IMR-90 (cell line): ENCODE measurements around the gene EGLN1. TPM values are rescaled to one million over a fixed set of nuclear protein-coding genes. Genes with fewer than 3 reads are reported as not detected.

Source experiments
- ATAC-seq: fragments of 200-7000 bp; cut with Tn5 transposase; 2 replicates; pipeline ENCODE4 v1.9.1; 2020; ENCODE audit warnings: low read depth, mild to moderate bottlenecking, moderate library complexity
- BruUV-seq: library from RNA; stranded (reverse); fragments of 400-500 nt; replicated peaks from 2 replicates; lab custom pipeline; 2021; lab: Mats Ljungman, UMichigan
- CTCF ChIA-PET: fragments of 300-600 bp; formaldehyde crosslinking; extraction: SDS; loops from one replicate; lab custom pipeline; 2021; ENCODE audit warnings: antibody characterized with exemption; lab: Yijun Ruan, JAX
- POLR2A ChIA-PET: fragments of 300-600 bp; sonication (Branson Sonifier 250); formaldehyde crosslinking; loops from one replicate; lab custom pipeline; 2022; ENCODE audit warnings: antibody characterized with exemption; ENCODE audit not compliant: unreplicated experiment; lab: Charles Lee
- DNase-seq: peaks from one replicate; pipeline ENCODE4 v3.0.0; 2013
- H2AFZ ChIP-seq: replicated peaks from 2 replicates; pipeline ENCODE3; 2013; ENCODE audit warnings: low read length, mild to moderate bottlenecking; ENCODE audit not compliant: poor library complexity
- H2AK5ac ChIP-seq: 2 replicates; pipeline ENCODE4 v1.6.1; 2013; ENCODE audit warnings: low read depth, low read length, inconsistent platforms
- H2AK9ac ChIP-seq: replicated peaks from 2 replicates; pipeline ENCODE3; 2013; ENCODE audit warnings: mild to moderate bottlenecking, low read depth, low read length, moderate library complexity; ENCODE audit not compliant: poor library complexity
- H2BK120ac ChIP-seq: 2 replicates; pipeline ENCODE4 v1.6.1; 2013; ENCODE audit warnings: low read depth, low read length, inconsistent platforms
- H2BK15ac ChIP-seq: 3 replicates; pipeline ENCODE4 v1.6.1; 2013; ENCODE audit warnings: low read depth, low read length, inconsistent platforms
- H2BK20ac ChIP-seq: 2 replicates; pipeline ENCODE4 v1.6.1; 2013; ENCODE audit warnings: low read depth, mild to moderate bottlenecking, inconsistent platforms, low read length, moderate library complexity
- H2BK5ac ChIP-seq: 2 replicates; pipeline ENCODE4 v1.6.1; 2013; ENCODE audit warnings: mild to moderate bottlenecking, low read depth, low read length, inconsistent platforms; ENCODE audit not compliant: poor library complexity, severe bottlenecking
- H3K14ac ChIP-seq: replicated peaks from 2 replicates; pipeline ENCODE4 v1.6.1; 2013; ENCODE audit warnings: low read depth, low read length, inconsistent platforms
- H3K18ac ChIP-seq: 2 replicates; pipeline ENCODE4 v1.6.1; 2013; ENCODE audit warnings: low read depth, low read length, control low read depth
- H3K23ac ChIP-seq: 2 replicates; pipeline ENCODE4 v1.6.1; 2013; ENCODE audit warnings: low read depth, low read length, inconsistent platforms
- H3K27ac ChIP-seq: 2 replicates; pipeline ENCODE4 v1.5.1; 2013; ENCODE audit warnings: mild to moderate bottlenecking, control low read depth, low read length; ENCODE audit not compliant: insufficient read depth
- H3K27me3 ChIP-seq: 2 replicates; pipeline ENCODE4 v1.6.1; 2013; ENCODE audit warnings: low read length; ENCODE audit not compliant: control insufficient read depth, insufficient read depth
- H3K36me3 ChIP-seq: 2 replicates; pipeline ENCODE4 v1.6.1; 2013; ENCODE audit warnings: low read length, mixed read lengths; ENCODE audit not compliant: control insufficient read depth, insufficient read depth
- H3K4ac ChIP-seq: 2 replicates; pipeline ENCODE4 v1.6.1; 2013; ENCODE audit warnings: low read depth, low read length, inconsistent platforms
- H3K4me1 ChIP-seq: 2 replicates; pipeline ENCODE4 v1.6.1; 2013; ENCODE audit warnings: low read length, mixed read lengths; ENCODE audit not compliant: control insufficient read depth, insufficient read depth
- H3K4me2 ChIP-seq: 2 replicates; pipeline ENCODE4 v1.6.1; 2013; ENCODE audit warnings: low read depth, mild to moderate bottlenecking, control low read depth, low read length, moderate library complexity
- H3K4me3 ChIP-seq: 2 replicates; pipeline ENCODE4 v1.5.1; 2013; ENCODE audit warnings: low read depth, mild to moderate bottlenecking, control low read depth, low read length, moderate library complexity; ENCODE audit not compliant: insufficient read depth
- H3K56ac ChIP-seq: 2 replicates; pipeline ENCODE4 v1.6.1; 2013; ENCODE audit warnings: low read length, inconsistent platforms; ENCODE audit not compliant: insufficient read depth; ENCODE audit errors: extremely low read depth
- H3K79me1 ChIP-seq, 2 experiments: 2 replicates each; pipeline ENCODE4 v1.6.1; 2013; ENCODE audit warnings: low read length in 2 of 2, inconsistent platforms in 1 of 2, low read depth in 1 of 2
- H3K9ac ChIP-seq: 2 replicates; pipeline ENCODE4 v1.6.1; 2013; ENCODE audit warnings: low read depth, low read length, control low read depth
- H3K9me1 ChIP-seq: 2 replicates; pipeline ENCODE4 v1.6.1; 2013; ENCODE audit warnings: low read length, inconsistent platforms; ENCODE audit not compliant: insufficient read depth
- H3K9me3 ChIP-seq: 2 replicates; pipeline ENCODE4 v1.6.1; 2013; ENCODE audit warnings: low read length; ENCODE audit not compliant: control insufficient read depth, insufficient read depth
- H4K20me1 ChIP-seq: 2 replicates; pipeline ENCODE4 v1.6.1; 2013; ENCODE audit warnings: low read length, inconsistent platforms; ENCODE audit not compliant: insufficient read depth
- H4K5ac ChIP-seq: 2 replicates; pipeline ENCODE4 v1.6.1; 2013; ENCODE audit warnings: mild to moderate bottlenecking, low read depth, low read length, control low read depth
- H4K8ac ChIP-seq, 2 experiments: 2 replicates each; pipeline ENCODE4 v1.6.1; 2013; ENCODE audit warnings: low read depth in 2 of 2, low read length in 2 of 2, control low read depth in 1 of 2, inconsistent platforms in 1 of 2
- H4K91ac ChIP-seq: 2 replicates; pipeline ENCODE4 v1.6.1; 2013; ENCODE audit warnings: low read depth, low read length, inconsistent platforms; ENCODE audit not compliant: insufficient read depth
- BHLHE40 ChIP-seq: fragments of 150-350 bp; IDR thresholded peaks from 2 replicates; pipeline ENCODE4 v1.6.1; 2016; ENCODE audit warnings: mild to moderate bottlenecking, low read depth, low read length
- CEBPB ChIP-seq: IDR thresholded peaks from 2 replicates; pipeline ENCODE4 v1.6.1; 2012; ENCODE audit warnings: low read depth, low read length, improper control_type of control experiment
- CHD1 ChIP-seq: IDR thresholded peaks from 2 replicates; pipeline ENCODE4 v1.6.1; 2012; ENCODE audit warnings: low read depth, low read length, improper control_type of control experiment
- FOS ChIP-seq: fragments of 150-350 bp; IDR thresholded peaks from 2 replicates; pipeline ENCODE4 v1.6.1; 2016; ENCODE audit warnings: low read depth, low read length
- MAFK ChIP-seq: IDR thresholded peaks from 2 replicates; pipeline ENCODE4 v1.6.1; 2012; ENCODE audit warnings: low read depth, low read length, improper control_type of control experiment
- MAZ ChIP-seq: IDR thresholded peaks from 2 replicates; pipeline ENCODE4 v1.6.1; 2012; ENCODE audit warnings: low read depth, mild to moderate bottlenecking, low read length, improper control_type of control experiment, moderate library complexity, borderline replicate concordance
- NFE2L2 ChIP-seq: fragments of 150-350 bp; IDR thresholded peaks from 2 replicates; pipeline ENCODE4 v1.6.1; 2016; ENCODE audit warnings: low read depth, mild to moderate bottlenecking, low read length
- POLR2A ChIP-seq: IDR thresholded peaks from 2 replicates; pipeline ENCODE4 v1.6.1; 2012; ENCODE audit warnings: mild to moderate bottlenecking, low read depth, low read length
- RAD21 ChIP-seq: IDR thresholded peaks from 2 replicates; pipeline ENCODE4 v1.6.1; 2012; ENCODE audit warnings: low read length, improper control_type of control experiment
- RCOR1 ChIP-seq: IDR thresholded peaks from 2 replicates; pipeline ENCODE4 v1.6.1; 2012; ENCODE audit warnings: mild to moderate bottlenecking, low read length, improper control_type of control experiment; ENCODE audit not compliant: insufficient replicate concordance
- RFX5 ChIP-seq: IDR thresholded peaks from 2 replicates; pipeline ENCODE4 v1.8.0; 2012; ENCODE audit warnings: low read depth, mild to moderate bottlenecking, low read length, moderate library complexity
- SMC3 ChIP-seq: fragments of 150-350 bp; IDR thresholded peaks from 2 replicates; pipeline ENCODE4 v1.6.1; 2016; ENCODE audit warnings: low read depth, mild to moderate bottlenecking, antibody characterized with exemption, low read length, moderate library complexity
- WGBS, 2 experiments: methylation state at CpG; one replicate each; pipeline versions ENCODE4 v1.1.5 to v1.1.7; 2013; ENCODE audit warnings: missing lambda C conversion rate in 2 of 2; ENCODE audit not compliant: insufficient read length in 1 of 2; ENCODE audit errors: extremely low coverage in 2 of 2; 5-methylcytosine and 5-hydroxymethylcytosine counted together
- dilution Hi-C: fragments of 300-500 bp; cut with HindIII; formaldehyde crosslinking; loops from one replicate; pipeline ENCODE4 v1.14.3; 2018; ENCODE audit warnings: low sequenced_read_pairs; ENCODE audit not compliant: unreplicated experiment
- in situ Hi-C: fragments of 300-500 bp; cut with MboI; formaldehyde crosslinking; loops from 3 replicates; pipeline ENCODE4 v1.14.3; 2019; ENCODE audit warnings: low sequenced_read_pairs, inconsistent platforms, mixed read lengths
- intact Hi-C: fragments of 100-400 bp; cut with micrococcal nuclease; formaldehyde crosslinking; loops from 2 replicates; pipeline ENCODE4 v1.10.0; 2022
- polyA plus RNA-seq, 3 experiments: library from polyadenylated mRNA; depleted of rRNA; stranded (reverse); fragments of >200 nt; gene quantifications; 2 replicates each; pipeline ENCODE4 v1.2.3, GENCODE V29; 2012; ENCODE audit warnings: low replicate concordance in 1 of 3
- total RNA-seq: library from RNA; depleted of rRNA; stranded (reverse); fragments of >200 nt; gene quantifications from 2 replicates; pipeline ENCODE4 v1.2.3, GENCODE V29; 2012
- TF ChIP-seq, protein P1 (sequence below): conservative IDR thresholded peaks from 2 replicates; pipeline ENCODE4 v1.5.1; 2012; ENCODE audit warnings: mild to moderate bottlenecking, low read depth, low read length, improper control_type of control experiment
- TF ChIP-seq, protein P2 (sequence below): fragments of 150-350 bp; IDR thresholded peaks from 2 replicates; pipeline ENCODE4 v1.6.1; 2016; ENCODE audit warnings: low read depth, mild to moderate bottlenecking, low read length, moderate library complexity, borderline replicate concordance

Gene EGLN1
- total and polyA plus RNA-seq, 2 of the 4 experiments (the other 2 are of a cell fraction): 25.7 to 26.9 TPM

DNA sequence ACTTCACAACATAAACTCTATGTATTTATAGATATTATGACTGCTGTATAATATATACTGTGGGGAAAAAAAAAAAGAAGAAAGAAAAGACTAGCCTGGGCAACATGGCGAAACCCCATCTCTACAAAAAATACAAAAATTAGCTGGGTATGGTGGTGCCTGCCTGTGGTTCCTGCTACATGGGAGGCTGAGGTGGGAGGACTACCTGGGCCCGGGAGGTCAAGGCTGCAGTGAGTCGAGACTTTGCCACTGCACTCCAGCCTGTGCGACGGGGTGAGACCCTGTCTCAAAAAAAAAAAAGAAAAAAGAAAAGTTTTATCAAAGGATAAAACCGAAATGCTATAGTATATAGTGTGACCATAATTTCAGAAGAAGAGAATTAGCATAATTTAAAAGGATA lies 87.1 kb downstream of the EGLN1 start:
- H4K20me1 ChIP-seq: peaks cover 48% of the 10 kb centered on the region
- no peak overlapping the region for H2BK15ac ChIP-seq
- H3K27ac ChIP-seq: no peak overlapping the region
- dilution Hi-C loops (no loop called here), intact Hi-C loops (loop anchor here (2.0 kb wide), 1 partner anchor 94 kb away; the partner anchor contains the start of gene GNPAT), in situ Hi-C loops (no loop called here)
- H3K27me3 ChIP-seq: no peaks in the 10 kb centered on the region
- no peak overlapping the region for H3K23ac ChIP-seq
- no peak overlapping the region for H3K56ac ChIP-seq
- H2AK5ac ChIP-seq: no peak overlapping the region
- H3K9ac ChIP-seq: no peak overlapping the region
- peaks cover 7% of the 10 kb centered on the region for H3K4me1 ChIP-seq
- H3K18ac ChIP-seq: no peak overlapping the region
- H3K4ac ChIP-seq: no peak overlapping the region
- H3K4me2 ChIP-seq: peak overlapping the region; percentile 71
- H2BK120ac ChIP-seq: no peak overlapping the region
- H3K79me1 ChIP-seq: peaks cover 7 to 44% of the 10 kb centered on the region in 2 experiments; a peak in 3 of 4 replicates
- WGBS, 2 experiments: 96% methylated on average over 3 of the region's 6 CpGs; no CpG with 5 or more reads in 1 of the 2 experiments
- H3K4me3 ChIP-seq: peak overlapping the region; percentile 16; the same call in 1 of the 2 replicates
- H4K8ac ChIP-seq: no peak overlapping the region
- H2AK9ac ChIP-seq: no peak overlapping the region
- TF ChIP-seq CHD1 (no peak), FOS (no peak), SMC3 (no peak), NFE2L2 (no peak), RCOR1 (no peak), BHLHE40 (no peak), RFX5 (no peak), POLR2A (no peak), MAFK (no peak), RAD21 (no peak), CEBPB (no peak), MAZ (no peak)
- TF ChIP-seq, protein P1, sequence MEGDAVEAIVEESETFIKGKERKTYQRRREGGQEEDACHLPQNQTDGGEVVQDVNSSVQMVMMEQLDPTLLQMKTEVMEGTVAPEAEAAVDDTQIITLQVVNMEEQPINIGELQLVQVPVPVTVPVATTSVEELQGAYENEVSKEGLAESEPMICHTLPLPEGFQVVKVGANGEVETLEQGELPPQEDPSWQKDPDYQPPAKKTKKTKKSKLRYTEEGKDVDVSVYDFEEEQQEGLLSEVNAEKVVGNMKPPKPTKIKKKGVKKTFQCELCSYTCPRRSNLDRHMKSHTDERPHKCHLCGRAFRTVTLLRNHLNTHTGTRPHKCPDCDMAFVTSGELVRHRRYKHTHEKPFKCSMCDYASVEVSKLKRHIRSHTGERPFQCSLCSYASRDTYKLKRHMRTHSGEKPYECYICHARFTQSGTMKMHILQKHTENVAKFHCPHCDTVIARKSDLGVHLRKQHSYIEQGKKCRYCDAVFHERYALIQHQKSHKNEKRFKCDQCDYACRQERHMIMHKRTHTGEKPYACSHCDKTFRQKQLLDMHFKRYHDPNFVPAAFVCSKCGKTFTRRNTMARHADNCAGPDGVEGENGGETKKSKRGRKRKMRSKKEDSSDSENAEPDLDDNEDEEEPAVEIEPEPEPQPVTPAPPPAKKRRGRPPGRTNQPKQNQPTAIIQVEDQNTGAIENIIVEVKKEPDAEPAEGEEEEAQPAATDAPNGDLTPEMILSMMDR: no peak
- TF ChIP-seq, protein P2, sequence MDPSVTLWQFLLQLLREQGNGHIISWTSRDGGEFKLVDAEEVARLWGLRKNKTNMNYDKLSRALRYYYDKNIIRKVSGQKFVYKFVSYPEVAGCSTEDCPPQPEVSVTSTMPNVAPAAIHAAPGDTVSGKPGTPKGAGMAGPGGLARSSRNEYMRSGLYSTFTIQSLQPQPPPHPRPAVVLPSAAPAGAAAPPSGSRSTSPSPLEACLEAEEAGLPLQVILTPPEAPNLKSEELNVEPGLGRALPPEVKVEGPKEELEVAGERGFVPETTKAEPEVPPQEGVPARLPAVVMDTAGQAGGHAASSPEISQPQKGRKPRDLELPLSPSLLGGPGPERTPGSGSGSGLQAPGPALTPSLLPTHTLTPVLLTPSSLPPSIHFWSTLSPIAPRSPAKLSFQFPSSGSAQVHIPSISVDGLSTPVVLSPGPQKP: no peak
- CTCF ChIA-PET: interaction anchor here (0.7 to 1.5 kb wide), 2 partner anchors 20 to 82 kb away, joined by 3 to 4 read pairs; no protein-coding TSS in a partner anchor
- H3K9me1 ChIP-seq: peaks cover 6% of the 10 kb centered on the region; the same call in 1 of the 2 replicates
- no peak overlapping the region for H4K5ac ChIP-seq
- no peak overlapping the region for H3K14ac ChIP-seq
- H2BK5ac ChIP-seq: no peak overlapping the region
- no peak overlapping the region for H2BK20ac ChIP-seq
- DNase-seq (no peak), ATAC-seq (no peak)
- no peak overlapping the region for H2AFZ ChIP-seq
- no peaks in the 10 kb centered on the region for H3K9me3 ChIP-seq
- no peaks in the 10 kb centered on the region for H3K36me3 ChIP-seq
- no TSS peak for BruUV-seq
- H4K91ac ChIP-seq: no peak overlapping the region
- POLR2A ChIA-PET: no interaction called here
